Thyroid gland (tissue), 4 donors: ENCODE results near the gene NISCH.

ENCODE experiments used
- CTCF ChIP-seq, 6 experiments: fragments of 200-600 bp in 3 of 6; fragments of 450-650 bp in 3 of 6; sonication (generic) in 3 of 6; IDR thresholded peaks; one replicate each; pipeline ENCODE4 v1.5.1; 2016 to 2019; ENCODE audit warnings: antibody characterized with exemption in 6 of 6, mild to moderate bottlenecking in 2 of 6, inconsistent platforms in 1 of 6, moderate library complexity in 1 of 6
- POLR2A ChIP-seq, 2 donors: fragments of 450-650 bp; IDR thresholded peaks; one replicate each; pipeline ENCODE4 v1.6.1; 2017; ENCODE audit warnings: antibody characterized with exemption in 2 of 2, mild to moderate bottlenecking in 2 of 2, moderate library complexity in 1 of 2

- TF ChIP-seq CTCF (IDR thresholded peaks at IDR 0.05) (peak; percentile 28 to 67 (median 54)), POLR2A (IDR thresholded peaks at IDR 0.05) (no peak)
Observed at GRCh38 chr3:52471371-52472238, 16.2 kb downstream of the NISCH start.
